Retinal pigment epithelial cell (primary cell): ENCODE data around the gene MEF2D.

ENCODE experiments used
- DNase-seq: peaks from one replicate; pipeline ENCODE4 v3.0.0-alpha.2; 2010; ENCODE audit warnings: low read depth
- H3K4me3 ChIP-seq: 2 replicates; pipeline ENCODE4 v1.5.1; 2011; ENCODE audit warnings: mild to moderate bottlenecking, low read length, control low read depth, moderate library complexity
- TF ChIP-seq, protein P1 (sequence below): conservative IDR thresholded peaks from 2 replicates; pipeline ENCODE4 v1.5.1; 2011; ENCODE audit warnings: low read depth, low read length, control low read depth, inconsistent platforms

Gene MEF2D

DNA sequence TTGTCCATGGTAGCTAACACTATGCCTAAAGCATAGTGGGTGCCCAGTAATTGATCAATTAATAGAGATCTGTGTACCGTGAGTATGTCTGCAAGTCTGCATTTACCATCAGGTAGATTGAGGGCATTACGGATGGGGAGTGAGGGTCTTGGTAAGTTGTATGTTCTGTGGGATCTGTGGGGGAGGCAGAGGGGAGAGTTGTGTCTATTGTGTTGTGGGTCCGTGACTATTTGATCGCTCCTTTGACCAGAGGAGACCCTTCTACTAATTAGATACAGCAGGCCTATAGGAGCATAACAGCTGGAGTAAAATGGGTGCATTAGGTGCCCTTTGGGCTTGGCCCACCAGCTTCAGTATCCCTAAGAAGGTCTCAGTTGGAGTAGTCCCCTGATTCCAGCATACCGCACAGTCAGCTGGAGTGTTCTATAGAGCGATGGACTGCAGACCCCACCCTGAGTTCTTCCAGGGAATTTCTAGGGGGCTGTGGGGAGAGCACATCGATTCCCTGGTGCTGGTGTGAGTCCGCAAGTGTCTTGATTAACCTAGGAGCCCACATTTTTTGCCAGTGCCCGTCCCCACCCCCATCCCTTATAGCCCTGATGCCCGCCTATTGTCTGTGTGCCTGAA, 75.7 kb downstream of the MEF2D start:
- TF ChIP-seq, protein P1, sequence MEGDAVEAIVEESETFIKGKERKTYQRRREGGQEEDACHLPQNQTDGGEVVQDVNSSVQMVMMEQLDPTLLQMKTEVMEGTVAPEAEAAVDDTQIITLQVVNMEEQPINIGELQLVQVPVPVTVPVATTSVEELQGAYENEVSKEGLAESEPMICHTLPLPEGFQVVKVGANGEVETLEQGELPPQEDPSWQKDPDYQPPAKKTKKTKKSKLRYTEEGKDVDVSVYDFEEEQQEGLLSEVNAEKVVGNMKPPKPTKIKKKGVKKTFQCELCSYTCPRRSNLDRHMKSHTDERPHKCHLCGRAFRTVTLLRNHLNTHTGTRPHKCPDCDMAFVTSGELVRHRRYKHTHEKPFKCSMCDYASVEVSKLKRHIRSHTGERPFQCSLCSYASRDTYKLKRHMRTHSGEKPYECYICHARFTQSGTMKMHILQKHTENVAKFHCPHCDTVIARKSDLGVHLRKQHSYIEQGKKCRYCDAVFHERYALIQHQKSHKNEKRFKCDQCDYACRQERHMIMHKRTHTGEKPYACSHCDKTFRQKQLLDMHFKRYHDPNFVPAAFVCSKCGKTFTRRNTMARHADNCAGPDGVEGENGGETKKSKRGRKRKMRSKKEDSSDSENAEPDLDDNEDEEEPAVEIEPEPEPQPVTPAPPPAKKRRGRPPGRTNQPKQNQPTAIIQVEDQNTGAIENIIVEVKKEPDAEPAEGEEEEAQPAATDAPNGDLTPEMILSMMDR = no peak
- H3K4me3 ChIP-seq = no peak overlapping the region
- DNase-seq = no peak

DNA sequence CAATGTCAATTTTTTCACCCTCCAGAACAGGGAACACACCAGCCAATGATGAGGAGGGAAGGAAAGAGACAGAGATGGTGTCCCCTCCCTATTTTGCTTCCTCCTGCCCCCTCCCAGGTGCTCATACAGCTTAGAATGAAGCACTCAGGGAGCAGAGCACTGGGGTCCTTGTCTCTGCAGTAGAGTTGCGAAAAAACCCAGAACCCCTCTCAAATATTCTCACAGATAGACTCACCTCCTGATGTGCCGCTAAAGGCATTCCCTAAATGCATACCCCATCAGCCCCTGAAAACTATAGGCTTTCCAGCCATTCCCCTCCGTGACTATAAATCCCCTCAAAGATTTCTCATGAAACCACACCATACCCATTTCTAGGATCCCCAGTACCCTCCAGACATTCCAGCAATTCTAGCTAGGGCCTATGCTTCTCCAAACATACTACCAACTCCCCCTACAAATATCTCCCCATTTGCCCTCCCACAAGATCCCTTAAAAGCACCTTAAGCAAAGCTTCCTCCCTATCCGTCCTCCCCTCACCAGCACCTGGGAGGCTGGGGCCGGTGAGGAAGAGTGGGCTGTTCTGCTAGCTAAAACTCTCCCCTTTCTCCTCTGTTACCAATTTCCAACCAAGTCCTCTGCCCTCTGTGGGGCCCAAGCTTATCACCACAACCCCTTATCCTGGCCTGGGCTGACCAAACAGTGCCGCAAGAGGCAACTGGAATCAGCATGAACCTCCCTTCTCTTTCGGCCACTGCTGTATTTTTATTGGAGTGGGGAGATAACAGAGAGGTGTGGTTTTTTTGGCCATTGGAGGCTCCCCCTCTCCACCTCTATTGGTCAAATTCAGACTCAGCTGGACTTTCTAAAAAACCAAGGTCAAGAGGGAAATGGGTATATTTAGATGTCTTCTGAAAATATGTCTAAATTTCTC, 76.9 kb downstream of the MEF2D start:
- TF ChIP-seq, protein P1 = no peak
- H3K4me3 ChIP-seq = no peak overlapping the region
- no peak for DNase-seq

DNA sequence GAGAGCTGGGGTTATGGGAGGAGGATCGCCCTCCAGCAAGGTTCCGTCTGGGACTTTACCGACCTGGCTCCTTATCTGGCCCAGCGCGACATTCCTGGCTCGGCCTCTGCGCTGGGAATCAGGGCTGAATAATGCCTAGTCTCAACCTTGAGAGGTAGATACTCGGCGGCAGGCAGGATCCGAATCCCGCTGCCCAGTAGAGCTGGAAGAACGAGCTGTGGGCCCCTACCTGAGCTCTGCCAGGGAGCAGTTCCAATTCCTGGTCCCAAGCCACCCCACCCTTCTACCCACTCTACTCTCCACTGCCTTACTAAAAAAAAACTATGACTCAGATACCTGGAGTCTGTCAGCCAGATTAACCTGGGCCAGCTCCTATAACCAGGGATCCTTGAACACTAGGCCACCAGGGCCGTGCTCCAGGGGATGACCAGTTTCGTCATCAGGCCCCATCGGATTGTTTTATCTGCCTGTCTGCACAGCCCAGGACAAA, 77.9 kb downstream of the MEF2D start:
- DNase-seq = no peak
- H3K4me3 ChIP-seq = no peak overlapping the region
- TF ChIP-seq, protein P1 = no peak

DNA sequence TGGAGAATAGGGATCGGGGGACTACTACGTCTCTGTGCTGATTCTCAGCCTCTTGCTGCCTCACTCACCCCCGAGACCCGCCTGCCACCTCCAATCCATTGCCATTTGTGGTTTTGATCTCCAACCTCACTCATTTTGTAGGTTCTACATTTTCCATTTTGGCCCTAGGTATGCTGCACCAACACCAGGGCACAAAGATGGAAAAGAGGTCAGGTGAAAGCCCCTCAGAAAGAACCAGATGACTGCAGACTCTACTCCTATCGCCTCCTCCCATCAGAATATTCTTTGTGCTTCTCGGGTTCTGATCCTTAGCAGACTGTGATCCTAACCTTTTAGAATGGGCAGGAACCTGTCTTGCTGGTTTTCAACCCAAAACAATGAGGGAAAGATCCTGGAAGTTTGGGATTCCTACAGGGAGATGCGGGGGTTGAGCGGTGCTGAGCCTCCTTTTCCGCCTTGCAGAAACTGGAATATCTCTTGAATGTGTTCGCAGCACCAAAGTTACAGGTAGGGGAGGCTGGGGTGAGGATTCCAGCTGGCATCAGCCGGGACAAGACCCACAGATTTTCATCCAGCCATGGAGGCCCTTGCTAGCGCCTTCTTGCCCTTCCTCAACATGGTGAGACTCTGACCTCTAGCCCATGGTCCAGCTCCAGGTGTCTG, 78.5 kb downstream of the MEF2D start:
- TF ChIP-seq, protein P1 = no peak
- H3K4me3 ChIP-seq = no peak overlapping the region
- no peak for DNase-seq

DNA sequence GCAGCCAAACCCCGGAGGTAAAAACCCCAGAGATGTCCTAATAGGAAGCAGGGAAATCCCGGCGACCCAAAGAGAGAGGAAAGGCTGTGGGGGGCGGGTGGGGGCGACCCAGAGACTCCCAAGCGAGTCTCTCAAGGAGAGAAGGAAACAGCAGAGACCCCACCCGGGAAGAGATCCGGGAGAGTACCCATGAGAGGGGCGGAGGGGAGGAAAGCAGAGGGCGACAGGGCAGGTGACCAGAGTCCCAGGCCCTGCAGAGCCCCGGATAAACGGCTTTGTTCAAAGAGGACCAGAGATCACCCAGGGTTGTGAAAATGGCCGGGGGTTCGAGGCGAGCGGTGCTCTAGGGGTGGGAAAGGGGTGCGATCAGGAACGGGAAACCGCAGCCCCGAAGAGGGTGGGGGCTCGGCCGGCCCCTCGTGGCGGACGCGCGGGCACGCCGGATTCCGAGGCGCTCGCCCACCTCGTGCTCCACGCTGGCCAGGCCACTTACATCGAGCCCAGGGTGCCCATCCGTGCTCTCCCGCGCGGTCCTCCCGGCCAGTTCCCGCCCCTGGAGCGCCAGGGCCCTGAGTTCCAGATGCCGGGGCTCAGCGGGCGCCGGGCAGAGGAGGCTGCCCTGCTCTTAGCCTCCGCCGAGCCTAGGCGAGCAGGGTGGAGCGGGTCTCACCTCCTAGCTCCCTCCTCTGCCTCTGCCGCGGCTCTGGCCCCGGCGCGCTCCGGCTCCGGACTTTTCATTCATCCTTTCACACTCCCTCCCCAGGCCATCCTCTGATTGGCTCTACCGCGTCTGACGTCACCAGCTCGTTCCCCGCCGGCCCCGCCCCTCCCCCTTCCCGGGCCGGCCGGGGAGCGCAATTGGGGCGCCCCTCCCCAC, 79.3 kb downstream of the MEF2D start:
- TF ChIP-seq, protein P1 = no peak
- H3K4me3 ChIP-seq = no peak overlapping the region
- DNase-seq = no peak

DNA sequence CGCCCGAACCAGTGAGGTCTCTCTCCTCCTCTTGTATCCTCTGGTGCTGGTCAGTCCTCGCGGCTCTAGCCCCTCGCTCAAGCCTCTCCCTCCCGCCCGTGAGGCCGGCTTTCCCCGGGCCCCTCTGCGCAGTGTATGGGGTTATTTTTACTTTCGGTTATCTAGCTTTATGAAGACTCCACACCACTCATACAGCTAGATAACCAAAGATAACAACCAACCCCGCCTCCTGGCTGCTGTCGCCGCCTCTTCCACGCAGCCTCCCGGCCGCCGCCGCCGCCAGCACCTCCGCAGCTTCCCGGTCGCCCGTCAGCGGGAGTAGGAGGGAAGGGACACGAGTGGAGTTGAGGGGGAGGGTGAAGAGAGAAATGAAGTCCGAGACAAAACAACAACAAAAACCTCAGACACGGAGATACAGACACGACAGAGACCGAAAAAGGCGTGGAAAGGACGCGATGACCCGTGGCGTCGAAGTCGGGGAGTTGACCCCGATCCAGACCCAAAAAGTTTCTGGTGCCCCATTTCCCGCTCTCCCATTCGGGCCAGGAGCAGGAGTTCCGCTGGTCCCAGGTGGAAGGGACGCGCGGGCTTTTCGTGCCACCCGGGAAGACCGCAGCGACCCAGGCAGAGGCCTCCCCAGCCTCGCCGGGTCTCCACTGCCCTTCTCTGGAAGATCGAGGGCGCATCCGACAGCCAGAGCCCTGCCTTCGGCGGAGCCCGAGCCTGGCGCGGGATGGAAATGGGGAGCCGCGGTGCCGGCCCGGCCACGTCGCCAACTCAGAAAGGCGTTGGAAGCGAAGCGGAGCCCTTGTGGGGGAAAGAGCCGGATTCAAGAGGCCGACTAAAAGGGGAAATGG, 80.1 kb downstream of the MEF2D start:
- no peak for DNase-seq
- TF ChIP-seq, protein P1 = no peak
- H3K4me3 ChIP-seq = no peak overlapping the region
